GM21515 (cell line): ENCODE results near the gene NDUFAF2.
"Not testable (repeated sequence)": the region's sequence is repeated elsewhere in the genome, so short reads cannot be mapped to it uniquely, and the experiment has no call there.

Source experiments
- ATAC-seq: cut with Tn5 transposase; IDR thresholded peaks from one replicate; pipeline ENCODE4 v1.9.1; 2021; ENCODE audit not compliant: unreplicated experiment

Gene NDUFAF2

GRCh38 chr5:60944904-60945812, at the start of gene NDUFAF2, which contains the start of gene ERCC8:
Gene NDUFAF2 (plus strand): TSS chr5:60945205. CDS start chr5:60945256, 51 bp downstream.
Gene ERCC8 (minus strand): TSS chr5:60945070. CDS start chr5:60945008, 62 bp downstream.
- peak; percentile 100 for ATAC-seq

GRCh38 chr5:60896991-60897390, 48.0 kb upstream of the NDUFAF2 start:
- ATAC-seq, result no peak

GRCh38 chr5:60903356-60903755, 41.6 kb upstream of the NDUFAF2 start:
- no peak for ATAC-seq

- ATAC-seq, result no peak
Observed at GRCh38 chr5:60916646-60917045, 28.4 kb upstream of the NDUFAF2 start.

GRCh38 chr5:60918466-60918865, 26.5 kb upstream of the NDUFAF2 start:
- no peak for ATAC-seq

- ATAC-seq, result no peak
Observed at GRCh38 chr5:60927450-60927849, 17.6 kb upstream of the NDUFAF2 start.

- no peak for ATAC-seq
Observed at GRCh38 chr5:60929024-60929423, 16.0 kb upstream of the NDUFAF2 start.

GRCh38 chr5:60943624-60944023, 1.4 kb upstream of the NDUFAF2 start:
- no peak for ATAC-seq

GRCh38 chr5:60945813-60946187, 795 bp downstream of the NDUFAF2 start:
- ATAC-seq, result peak; percentile 21

- no peak for ATAC-seq
Observed at GRCh38 chr5:60948738-60949137, 3.7 kb downstream of the NDUFAF2 start.

- ATAC-seq, result no peak
Observed at GRCh38 chr5:60955239-60955638, 10.2 kb downstream of the NDUFAF2 start.

GRCh38 chr5:60958088-60958487, 13.1 kb downstream of the NDUFAF2 start:
- ATAC-seq, result no peak

- no peak for ATAC-seq
Observed at GRCh38 chr5:60958712-60959111, 13.7 kb downstream of the NDUFAF2 start.

- ATAC-seq, result no peak
Observed at GRCh38 chr5:60959156-60959555, 14.2 kb downstream of the NDUFAF2 start.

- ATAC-seq, result no peak
Observed at GRCh38 chr5:60960591-60960990, 15.6 kb downstream of the NDUFAF2 start.

- ATAC-seq, result no peak
Observed at GRCh38 chr5:60961685-60962084, 16.7 kb downstream of the NDUFAF2 start.

GRCh38 chr5:60972231-60972630, 27.2 kb downstream of the NDUFAF2 start:
- ATAC-seq, result no peak

- no peak for ATAC-seq
Observed at GRCh38 chr5:60977956-60978737, 33.1 kb downstream of the NDUFAF2 start.

- no peak for ATAC-seq
Observed at GRCh38 chr5:60978968-60979367, 34.0 kb downstream of the NDUFAF2 start.

GRCh38 chr5:60980511-60980910, 35.5 kb downstream of the NDUFAF2 start:
- no peak for ATAC-seq

- ATAC-seq, result not testable (repeated sequence)
Observed at GRCh38 chr5:60982127-60982526, 37.1 kb downstream of the NDUFAF2 start.

GRCh38 chr5:60989790-60990189, 44.8 kb downstream of the NDUFAF2 start:
- ATAC-seq, result no peak
